Germinal center (tissue), 1 donor: ENCODE data around the gene SLC25A38.

Source experiments
- DNase-seq: peaks from one replicate; pipeline ENCODE4 v3.0.0; 2012; ENCODE audit warnings: mixed read lengths, low spot score

SLC25A38 gene

DNA sequence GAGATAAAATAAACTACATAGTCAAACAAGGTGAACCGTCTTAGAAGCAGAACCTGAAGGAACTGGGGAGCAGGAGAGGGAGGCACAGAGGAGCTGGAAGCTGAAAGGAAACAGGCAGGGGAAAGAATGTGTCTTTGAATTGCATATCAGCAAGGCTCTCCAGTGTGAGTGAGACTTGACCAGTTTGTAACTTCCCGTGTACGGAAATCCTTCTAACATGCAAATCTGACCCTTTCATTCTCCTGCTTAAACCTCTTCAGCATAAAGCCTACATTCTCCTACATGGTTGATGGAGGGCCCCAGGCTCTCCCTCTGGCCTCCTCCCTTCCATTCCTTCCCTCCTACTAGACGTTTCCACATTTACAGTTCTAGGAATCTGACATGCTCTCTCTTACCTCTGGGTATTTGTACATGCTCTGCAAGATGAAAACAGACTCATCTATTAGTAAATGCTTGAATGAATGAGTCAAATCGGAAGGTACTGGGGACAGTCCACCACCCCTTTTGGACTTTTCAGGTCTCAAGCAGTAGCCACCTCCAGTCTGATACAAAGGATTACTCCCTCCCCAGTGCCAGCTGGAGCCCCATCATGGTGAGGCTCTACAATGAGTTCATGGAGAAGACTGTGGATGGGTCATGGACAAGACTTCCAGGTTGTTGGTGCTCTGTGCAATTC is 6.1 kb upstream of the SLC25A38 start:
- DNase-seq: no peak

DNA sequence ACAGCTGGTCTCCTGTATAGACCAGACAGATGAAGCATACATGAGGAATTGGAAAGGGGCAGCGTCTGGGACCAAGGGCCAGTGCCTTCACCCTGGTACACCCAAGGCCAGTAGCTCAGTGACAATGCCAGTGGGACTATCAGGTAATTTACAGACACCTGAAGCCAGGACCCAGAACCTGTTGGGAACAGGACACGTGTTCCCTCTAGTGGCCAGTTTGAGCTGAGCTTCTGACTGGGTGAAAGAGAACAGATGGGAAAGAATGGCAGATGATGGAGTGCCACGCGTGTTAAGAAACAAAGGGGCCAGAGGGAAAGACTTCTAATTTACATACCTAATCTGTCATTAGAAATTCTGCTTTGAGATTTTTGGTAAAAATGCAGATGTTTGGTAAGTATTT is 5.1 kb upstream of the SLC25A38 start:
- DNase-seq: peak; percentile 50

DNA sequence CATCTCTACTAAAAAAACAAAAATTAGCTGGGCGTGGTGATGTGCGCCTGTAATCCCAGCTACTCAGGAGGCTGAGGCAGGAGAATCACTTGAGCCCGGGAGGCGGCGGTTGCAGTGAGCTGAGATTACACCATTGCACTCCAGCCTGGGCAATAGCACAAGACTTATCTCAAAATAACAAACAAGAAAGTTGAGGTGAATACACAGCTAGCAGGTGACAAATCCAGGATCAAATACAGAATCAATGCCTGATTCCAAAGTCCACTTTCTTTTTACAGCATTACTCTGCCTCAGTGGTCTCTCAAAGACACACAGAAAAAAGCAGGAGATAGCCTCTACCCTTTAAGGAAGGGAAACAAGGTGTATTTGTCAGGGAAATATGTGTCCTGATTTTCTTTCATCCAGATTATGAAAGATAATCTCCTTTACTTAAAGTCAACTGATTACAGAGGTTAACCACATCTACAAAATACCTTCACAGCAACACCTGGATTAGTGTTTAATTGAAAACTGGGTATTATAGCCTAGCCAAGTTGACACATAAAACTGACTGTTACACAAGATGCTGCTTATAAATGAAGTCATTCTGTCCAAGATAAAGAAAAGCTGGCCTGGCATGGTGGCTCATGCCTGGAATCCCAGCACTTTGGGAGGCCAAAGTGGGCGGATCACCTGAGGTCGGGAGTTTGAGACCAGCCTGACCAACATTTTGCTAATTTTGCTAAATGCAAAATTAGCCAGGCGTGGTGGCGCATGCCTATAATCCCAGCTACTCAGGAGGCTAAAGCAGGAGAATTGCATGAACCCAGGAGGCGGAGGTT is 4.0 kb upstream of the SLC25A38 start:
- DNase-seq: no peak

GRCh38 chr3:39379778-39380155 is 3.4 kb upstream of the SLC25A38 start:
- no peak for DNase-seq

DNA sequence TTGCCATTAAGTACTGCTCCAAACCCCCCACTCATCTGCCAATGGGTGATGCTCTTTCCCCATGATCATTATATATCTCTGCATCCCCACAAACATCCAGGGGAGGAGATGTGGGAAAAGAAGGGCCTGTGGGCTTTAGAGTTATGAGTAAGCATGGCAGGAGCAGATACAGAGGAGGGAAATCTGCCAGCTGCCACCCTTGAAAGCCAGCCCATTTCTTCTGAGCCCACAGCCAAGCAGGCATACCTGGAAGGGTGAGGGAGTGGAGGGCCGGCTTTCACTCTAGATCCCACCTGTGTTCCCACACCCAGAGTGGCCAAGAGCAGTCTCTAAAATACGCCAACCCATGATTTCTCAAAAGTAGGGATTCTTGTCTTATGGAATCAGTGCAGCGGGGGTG is 1.7 kb upstream of the SLC25A38 start:
- DNase-seq: no peak

GRCh38 chr3:39383881-39384664 is 903 bp downstream of the SLC25A38 start:
- DNase-seq: peak; percentile 99

DNA sequence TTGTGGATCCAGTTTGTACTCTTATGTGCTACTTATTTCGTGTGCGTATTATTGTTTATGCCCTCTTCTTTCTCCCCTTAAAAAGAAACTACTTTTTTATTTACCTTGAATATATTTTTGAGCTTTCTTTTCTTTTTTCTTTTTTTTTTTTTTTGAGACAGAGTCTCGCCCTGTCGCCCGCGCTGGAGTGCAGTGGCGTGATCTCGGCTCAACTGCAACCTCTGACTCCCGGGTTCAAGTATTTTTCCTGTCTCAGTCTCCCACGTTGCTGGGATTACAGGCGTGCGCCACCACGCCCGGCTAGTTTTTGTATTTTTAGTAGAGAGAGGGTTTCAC is 1.5 kb downstream of the SLC25A38 start:
- DNase-seq: no peak

DNA sequence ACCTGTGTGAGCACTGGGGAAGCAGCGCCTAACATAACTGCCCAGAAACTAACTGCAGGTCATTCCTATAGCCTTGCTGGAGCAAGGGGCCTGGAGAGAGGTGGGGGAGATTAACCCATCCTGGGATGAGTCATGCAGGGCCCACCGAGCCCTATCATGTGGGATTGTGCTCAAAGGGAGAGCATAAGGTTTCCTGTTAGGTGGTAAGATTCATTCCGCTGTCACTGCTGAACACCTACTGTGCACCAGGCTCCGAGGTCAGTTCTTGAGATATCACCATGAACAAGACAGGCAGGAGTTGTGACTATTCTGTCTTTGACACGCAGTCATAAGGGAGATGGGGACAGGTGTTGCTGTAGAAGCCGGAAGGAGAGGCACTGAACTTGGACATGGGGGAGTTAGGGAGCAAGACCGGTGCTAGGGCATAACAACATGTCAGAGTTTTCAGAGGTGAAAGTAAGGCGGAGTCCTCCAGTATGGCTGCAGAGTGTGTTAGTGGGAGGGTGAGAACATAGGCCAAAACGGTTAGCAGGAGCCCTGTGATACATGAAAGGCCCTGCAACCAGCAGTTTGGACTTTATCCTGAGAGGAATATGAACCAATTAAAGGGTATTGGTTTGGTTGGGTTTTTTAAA is 2.4 kb downstream of the SLC25A38 start:
- DNase-seq: no peak

GRCh38 chr3:39386318-39386717 is 3.1 kb downstream of the SLC25A38 start:
- DNase-seq: no peak

DNA sequence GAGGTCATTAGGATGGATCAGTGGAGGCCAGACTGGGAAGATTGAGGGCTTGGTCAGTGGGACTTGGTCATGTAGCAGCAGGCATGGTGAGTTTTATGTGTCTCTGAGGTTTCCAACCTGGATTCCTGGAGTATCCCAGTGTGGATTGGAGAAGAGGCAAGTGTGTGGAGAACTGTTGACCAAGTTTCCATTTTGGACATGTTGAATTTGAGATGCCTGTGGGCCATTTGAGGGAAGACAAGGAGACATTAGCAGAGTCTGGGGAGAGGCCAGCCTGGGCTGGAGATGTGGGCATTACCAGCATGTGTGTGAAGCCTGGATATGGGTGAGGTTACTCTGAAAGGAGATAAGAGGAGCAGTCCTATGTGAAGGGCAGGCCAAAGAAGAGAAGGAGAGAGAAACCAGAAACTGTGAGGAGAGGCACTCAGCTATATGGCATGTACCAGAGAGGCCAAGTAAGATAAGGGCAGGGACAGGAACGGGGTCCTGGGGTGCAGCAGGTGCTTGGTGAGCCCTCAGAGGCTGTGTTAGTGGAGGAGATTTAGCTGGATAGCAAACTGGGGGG is 4.3 kb downstream of the SLC25A38 start:
- no peak for DNase-seq

DNA sequence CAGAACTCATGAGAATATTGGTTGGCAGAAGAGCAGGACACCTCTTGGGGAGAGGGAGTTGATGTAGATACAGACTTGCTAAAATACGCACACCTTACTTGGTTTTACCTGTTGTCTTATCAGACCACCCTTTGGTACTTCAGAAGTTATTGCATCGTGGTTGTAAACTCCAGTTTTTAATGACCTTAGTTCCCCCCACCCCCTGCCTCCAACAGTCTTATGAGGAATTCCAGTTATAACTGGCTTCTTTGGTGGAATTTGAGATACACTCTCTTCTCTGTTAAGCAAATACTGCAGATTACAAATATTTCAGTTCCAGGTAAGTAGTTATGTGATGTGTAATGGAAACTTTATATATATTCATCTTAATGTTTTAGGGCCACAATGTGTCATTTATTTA is 5.0 kb downstream of the SLC25A38 start:
- DNase-seq: no peak

- peak; percentile 66 for DNase-seq
Measured at GRCh38 chr3:39388741-39389248, 5.6 kb downstream of the SLC25A38 start.

GRCh38 chr3:39390181-39390580 is 7.0 kb downstream of the SLC25A38 start:
- no peak for DNase-seq

DNA sequence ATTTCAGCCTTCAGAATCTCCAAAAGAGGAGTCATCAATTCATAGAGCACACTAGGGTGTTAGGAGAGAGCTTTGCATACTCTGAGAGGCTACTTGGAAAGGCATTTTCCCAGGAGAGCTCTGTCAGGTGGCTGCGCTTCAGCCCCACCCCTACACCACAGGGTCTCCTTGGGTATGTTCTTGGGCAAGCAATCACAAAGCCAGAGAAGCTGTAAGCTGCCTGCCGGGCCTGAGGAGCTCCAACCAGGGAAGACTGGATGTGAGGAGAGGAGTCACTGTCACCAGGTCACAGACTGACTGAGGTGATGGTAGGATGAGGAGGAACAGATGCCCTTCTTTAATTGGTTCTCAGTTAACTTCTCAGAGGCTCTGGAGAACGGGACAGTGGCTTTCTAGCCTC is 13.5 kb downstream of the SLC25A38 start:
- DNase-seq: no peak

DNA sequence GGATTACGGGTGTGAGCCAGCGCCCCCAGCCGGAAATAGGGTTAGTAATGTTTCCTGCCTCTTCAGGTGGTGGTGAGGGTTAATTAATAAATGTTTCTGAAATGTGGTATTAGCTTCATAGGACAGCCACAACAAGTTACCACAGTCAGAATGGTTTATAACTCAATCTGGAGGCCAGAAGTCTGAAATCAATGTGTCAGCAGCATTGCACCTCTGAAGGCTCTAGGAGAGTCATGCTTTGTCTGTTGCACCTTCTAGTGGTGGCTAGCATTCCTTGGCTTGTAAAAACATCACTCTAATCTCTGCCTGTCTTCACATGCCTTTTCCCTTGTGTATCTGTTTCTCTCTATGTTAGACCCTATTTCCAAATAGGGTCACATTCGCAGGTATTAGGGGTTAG is 15.5 kb downstream of the SLC25A38 start:
- no peak for DNase-seq

DNA sequence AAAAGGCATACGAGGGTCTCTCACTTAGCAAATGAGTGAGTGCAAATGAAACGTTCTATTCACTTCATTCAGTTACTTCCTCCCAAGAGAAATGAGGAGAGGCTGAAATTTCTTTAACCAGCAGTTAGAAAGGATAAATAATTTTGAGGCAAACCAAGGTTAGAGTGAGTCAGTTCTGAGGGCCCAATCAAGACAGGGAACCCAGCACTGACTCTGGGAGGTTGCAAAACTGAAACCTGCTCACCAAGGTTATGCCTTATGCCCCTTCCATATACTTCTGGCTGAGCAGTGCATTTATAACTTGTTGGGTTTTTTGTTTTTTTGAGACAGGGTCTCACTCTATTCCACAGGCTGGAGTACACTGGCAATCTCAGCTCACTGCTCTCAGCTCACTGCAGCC is 18.8 kb downstream of the SLC25A38 start:
- no peak for DNase-seq

DNA sequence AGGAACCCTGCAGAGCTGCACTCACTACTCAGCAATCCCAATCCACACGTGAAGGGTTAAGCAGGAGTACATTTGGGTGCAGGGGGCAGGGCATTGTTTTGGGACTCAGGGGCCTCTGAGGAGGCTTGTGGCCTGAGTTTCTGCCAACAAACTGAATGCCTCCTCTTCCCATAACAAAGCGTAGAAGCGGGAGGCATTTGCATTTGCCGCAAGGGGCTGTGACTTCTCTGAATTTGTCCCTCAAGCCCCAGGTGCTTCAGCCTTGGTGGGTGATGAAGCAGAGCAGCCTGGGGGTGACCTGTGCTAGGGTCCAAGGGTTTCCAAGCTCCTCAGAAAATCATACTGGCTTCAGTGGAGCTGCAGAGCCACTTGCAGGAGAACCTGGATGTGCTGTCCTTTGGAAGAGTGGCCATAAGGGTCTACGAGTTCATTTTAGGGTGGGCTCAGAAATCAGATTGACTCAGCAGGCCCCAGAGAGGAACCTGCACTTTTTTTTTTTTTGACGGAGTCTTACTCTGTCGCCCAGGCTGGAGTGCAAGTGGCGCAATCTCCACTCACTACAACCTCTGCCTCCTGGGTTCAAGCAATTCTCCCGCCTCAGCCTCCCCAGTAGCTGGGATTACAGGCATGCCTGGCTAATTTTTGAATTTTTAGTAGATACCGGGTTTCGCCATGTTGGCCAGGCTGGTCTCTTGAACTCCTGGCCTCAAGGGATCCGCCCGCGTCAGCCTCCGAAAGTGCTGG is 21.9 kb downstream of the SLC25A38 start:
- no peak for DNase-seq

DNA sequence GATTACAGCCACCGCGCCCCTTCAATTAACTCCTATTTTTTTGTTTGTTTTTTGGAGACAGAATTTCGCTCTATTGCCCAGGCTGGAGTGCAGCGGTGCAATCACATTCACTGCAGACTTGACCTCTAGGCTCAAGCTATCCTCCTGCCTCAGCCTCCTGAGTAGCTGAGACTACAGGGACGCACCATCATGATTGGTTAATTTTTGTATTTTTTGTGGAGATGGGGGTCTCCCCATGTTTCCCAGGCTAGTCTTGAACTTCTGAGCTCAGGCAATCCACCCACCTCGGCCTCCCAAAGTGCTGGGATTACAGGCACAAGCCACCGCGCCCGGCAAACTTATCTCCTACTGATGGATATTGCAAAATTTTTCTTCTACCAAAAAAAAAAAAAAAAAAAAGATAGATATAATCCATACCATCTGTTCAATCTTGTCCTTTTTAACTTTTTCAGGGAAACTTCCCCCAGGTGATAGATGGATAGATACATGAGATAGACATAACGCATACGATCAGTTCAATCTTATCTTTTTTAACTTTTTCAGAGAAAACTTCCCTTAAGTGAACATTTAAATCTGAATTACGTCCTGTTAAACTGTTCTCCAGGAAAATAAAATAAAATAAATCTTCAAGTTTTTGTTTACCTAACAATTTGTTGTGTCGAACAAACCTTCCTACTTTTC is 22.7 kb downstream of the SLC25A38 start:
- no peak for DNase-seq

- DNase-seq: peak; percentile 94
Measured at GRCh38 chr3:39406368-39407258, 23.4 kb downstream of the SLC25A38 start, which contains the start of gene RPSA. Gene RPSA, plus strand, starts transcription at chr3:39406720. Its CDS starts 934 bp downstream, at chr3:39407654.

GRCh38 chr3:39407259-39407629 is 24.1 kb downstream of the SLC25A38 start:
- no peak for DNase-seq
